Spinal cord (tissue), 10 donors: ENCODE data around the gene NOTUM. TPM values are rescaled to one million over a fixed set of nuclear protein-coding genes. Genes with fewer than 3 reads are reported as not detected.

ENCODE experiments used
- DNase-seq, 6 donors: peaks; one replicate each; pipeline versions ENCODE4 v3.0.0 to v3.0.0-alpha.2; 2013 to 2015; ENCODE audit warnings: low spot score in 6 of 6, low read depth in 4 of 6
- H3K27ac ChIP-seq: one replicate; pipeline ENCODE4 v1.5.1; 2013; ENCODE audit warnings: low read depth, low read length, control low read depth
- H3K27me3 ChIP-seq: one replicate; pipeline ENCODE4 v1.6.1; 2013; ENCODE audit warnings: low read length; ENCODE audit not compliant: control insufficient read depth, insufficient read depth
- H3K36me3 ChIP-seq: one replicate; pipeline ENCODE4 v1.6.1; 2013; ENCODE audit warnings: low read length; ENCODE audit not compliant: control insufficient read depth, insufficient read depth
- H3K4me1 ChIP-seq: one replicate; pipeline ENCODE4 v1.6.1; 2013; ENCODE audit warnings: low read length; ENCODE audit not compliant: control insufficient read depth, insufficient read depth
- H3K4me3 ChIP-seq: one replicate; pipeline ENCODE4 v1.5.1; 2013; ENCODE audit warnings: low read depth, low read length, control low read depth
- H3K9me3 ChIP-seq: one replicate; pipeline ENCODE4 v1.6.1; 2013; ENCODE audit warnings: low read length; ENCODE audit not compliant: control insufficient read depth, insufficient read depth
- WGBS: methylation state at CpG from one replicate; pipeline ENCODE4 v1.1.5; 2013; ENCODE audit warnings: missing lambda C conversion rate; ENCODE audit not compliant: insufficient coverage; 5-methylcytosine and 5-hydroxymethylcytosine counted together
- polyA plus RNA-seq, 2 donors: library from polyadenylated mRNA; unstranded; fragments of 120-200 nt; gene quantifications; one replicate each; pipeline ENCODE4 v1.2.1, GENCODE V29; 2013; ENCODE audit not compliant: insufficient read length in 2 of 2
- total RNA-seq, 2 donors: library from RNA; depleted of rRNA in 1 of 2; stranded (reverse); fragments of 120-200 nt in 1 of 2; fragments of >200 nt in 1 of 2; gene quantifications; one replicate each; pipeline versions ENCODE4 v1.2.3 to v1.2.4, GENCODE V29; 2013 to 2014
- donor health status: healthy.

NOTUM gene
- total and polyA plus RNA-seq, 4 donors: 0.82 to 3.0 (median 1.1) TPM

- Histone ChIP-seq H3K4me3 (no peak overlapping the region), H3K9me3 (no peaks in the 10 kb centered on the region), H3K27ac (no peak overlapping the region), H3K27me3 (no peaks in the 10 kb centered on the region), H3K36me3 (peaks cover 45% of the 10 kb centered on the region), H3K4me1 (peaks cover 55% of the 10 kb centered on the region)
- WGBS: 88% methylated on average over 6 of the region's 6 CpGs
- DNase-seq: no peak
Measured at GRCh38 chr17:81935709-81936084, 25.3 kb downstream of the NOTUM start.

- Histone ChIP-seq H3K36me3 (peaks cover 49% of the 10 kb centered on the region), H3K4me1 (peaks cover 53% of the 10 kb centered on the region), H3K4me3 (no peak overlapping the region), H3K27me3 (no peaks in the 10 kb centered on the region), H3K9me3 (no peaks in the 10 kb centered on the region), H3K27ac (no peak overlapping the region)
- no peak for DNase-seq
- 90% methylated on average over 33 of the region's 38 CpGs for WGBS
Measured at GRCh38 chr17:81934850-81935708, 25.9 kb downstream of the NOTUM start.

- 85% methylated on average over 21 of the region's 23 CpGs for WGBS
- Histone ChIP-seq H3K4me3 (no peak overlapping the region), H3K27me3 (no peaks in the 10 kb centered on the region), H3K9me3 (no peaks in the 10 kb centered on the region), H3K27ac (no peak overlapping the region), H3K36me3 (peaks cover 55% of the 10 kb centered on the region), H3K4me1 (peaks cover 49% of the 10 kb centered on the region)
- DNase-seq: no peak
Measured at GRCh38 chr17:81934098-81934757, 26.8 kb downstream of the NOTUM start.

GRCh38 chr17:81933178-81933699 lies 27.7 kb downstream of the NOTUM start:
- Histone ChIP-seq H3K4me3 (no peak overlapping the region), H3K36me3 (peaks cover 55% of the 10 kb centered on the region), H3K4me1 (peaks cover 56% of the 10 kb centered on the region), H3K27me3 (no peaks in the 10 kb centered on the region), H3K27ac (no peak overlapping the region), H3K9me3 (no peaks in the 10 kb centered on the region)
- WGBS: 93% methylated on average over 12 of the region's 14 CpGs
- DNase-seq: no peak

GRCh38 chr17:81932333-81932983 lies 28.5 kb downstream of the NOTUM start:
- DNase-seq: no peak
- Histone ChIP-seq H3K4me1 (peaks cover 51% of the 10 kb centered on the region), H3K27me3 (no peaks in the 10 kb centered on the region), H3K36me3 (peaks cover 55% of the 10 kb centered on the region), H3K27ac (no peak overlapping the region), H3K9me3 (no peaks in the 10 kb centered on the region), H3K4me3 (no peak overlapping the region)
- 91% methylated on average over 9 of the region's 9 CpGs for WGBS

GRCh38 chr17:81931557-81932332 lies 29.2 kb downstream of the NOTUM start:
- no peak for DNase-seq
- WGBS: 48% methylated on average over 9 of the region's 15 CpGs
- no peaks in the 10 kb centered on the region for H3K27me3 ChIP-seq
- H3K4me3 ChIP-seq: no peak overlapping the region
- no peaks in the 10 kb centered on the region for H3K9me3 ChIP-seq
- H3K27ac ChIP-seq: no peak overlapping the region
- H3K36me3 ChIP-seq: peaks cover 55% of the 10 kb centered on the region
- peaks cover 47% of the 10 kb centered on the region for H3K4me1 ChIP-seq

- peaks cover 47% of the 10 kb centered on the region for H3K4me1 ChIP-seq
- no peak overlapping the region for H3K27ac ChIP-seq
- DNase-seq: no peak
- H3K4me3 ChIP-seq: no peak overlapping the region
- WGBS: 81% methylated on average over 12 of the region's 13 CpGs
- no peaks in the 10 kb centered on the region for H3K27me3 ChIP-seq
- H3K36me3 ChIP-seq: peaks cover 55% of the 10 kb centered on the region
- no peaks in the 10 kb centered on the region for H3K9me3 ChIP-seq
Measured at GRCh38 chr17:81931189-81931556, 29.8 kb downstream of the NOTUM start.

- H3K4me1 ChIP-seq: peaks cover 47% of the 10 kb centered on the region
- no peaks in the 10 kb centered on the region for H3K27me3 ChIP-seq
- H3K27ac ChIP-seq: no peak overlapping the region
- DNase-seq: no peak
- no peak overlapping the region for H3K4me3 ChIP-seq
- no peaks in the 10 kb centered on the region for H3K9me3 ChIP-seq
- WGBS: 56% methylated on average over 14 of the region's 20 CpGs
- peaks cover 51% of the 10 kb centered on the region for H3K36me3 ChIP-seq
Measured at GRCh38 chr17:81930142-81931125, 30.6 kb downstream of the NOTUM start.
